Stimulated activated CD4-positive, alpha-beta T cell treated with anti-CD3 and anti-CD28 coated beads, Interleukin-1b, Interleukin-23, amount 100 ng/mL, for 48 hours (primary cell): ENCODE results near the gene ZC3H10.
"Not testable (repeated sequence)": the region's sequence is repeated elsewhere in the genome, so short reads cannot be mapped to it uniquely, and the experiment has no call there.

Experiments
- DNase-seq: peaks from one replicate; pipeline ENCODE4 v3.0.0-alpha.2; 2020

Gene ZC3H10

DNA sequence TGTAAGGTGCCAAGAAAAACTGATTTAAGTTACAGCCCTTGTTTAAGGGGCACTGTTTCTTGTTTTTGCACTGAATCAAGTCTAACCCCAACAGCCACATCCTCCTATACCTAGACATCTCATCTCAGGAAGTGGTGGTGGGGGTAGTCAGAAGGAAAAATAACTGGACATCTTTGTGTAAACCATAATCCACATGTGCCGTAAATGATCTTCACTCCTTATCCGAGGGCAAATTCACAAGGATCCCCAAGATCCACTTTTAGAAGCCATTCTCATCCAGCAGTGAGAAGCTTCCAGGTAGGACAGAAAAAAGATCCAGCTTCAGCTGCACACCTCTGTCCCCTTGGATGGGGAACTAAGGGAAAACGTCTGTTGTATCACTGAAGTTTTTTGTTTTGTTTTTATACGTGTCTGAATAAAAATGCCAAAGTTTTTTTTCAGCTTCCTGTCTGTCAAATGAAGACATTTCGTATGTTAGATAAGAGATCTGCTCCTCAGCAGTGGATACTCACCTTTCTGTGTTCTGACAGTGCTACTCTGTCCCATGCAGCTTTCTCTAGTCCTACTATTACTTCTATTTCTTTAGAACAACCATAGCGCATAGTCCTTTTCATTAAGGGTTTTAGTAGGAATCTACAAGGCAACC is 14.9 kb upstream of the ZC3H10 start:
- DNase-seq = no peak

DNA sequence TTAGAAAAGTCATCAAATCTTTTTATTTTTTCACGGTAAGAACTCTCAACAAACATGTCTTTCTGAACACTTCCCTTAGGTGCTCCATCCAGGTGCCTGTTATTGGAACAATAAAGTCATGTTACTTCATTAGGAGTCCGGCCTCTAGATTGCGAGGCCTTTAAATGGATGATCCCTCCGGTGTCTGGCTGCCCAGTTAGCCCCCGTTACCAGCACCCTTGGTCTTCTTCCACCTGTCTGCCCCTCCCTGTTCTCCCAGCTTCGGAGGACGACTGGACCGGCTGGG is 14.3 kb upstream of the ZC3H10 start:
- DNase-seq = no peak

DNA sequence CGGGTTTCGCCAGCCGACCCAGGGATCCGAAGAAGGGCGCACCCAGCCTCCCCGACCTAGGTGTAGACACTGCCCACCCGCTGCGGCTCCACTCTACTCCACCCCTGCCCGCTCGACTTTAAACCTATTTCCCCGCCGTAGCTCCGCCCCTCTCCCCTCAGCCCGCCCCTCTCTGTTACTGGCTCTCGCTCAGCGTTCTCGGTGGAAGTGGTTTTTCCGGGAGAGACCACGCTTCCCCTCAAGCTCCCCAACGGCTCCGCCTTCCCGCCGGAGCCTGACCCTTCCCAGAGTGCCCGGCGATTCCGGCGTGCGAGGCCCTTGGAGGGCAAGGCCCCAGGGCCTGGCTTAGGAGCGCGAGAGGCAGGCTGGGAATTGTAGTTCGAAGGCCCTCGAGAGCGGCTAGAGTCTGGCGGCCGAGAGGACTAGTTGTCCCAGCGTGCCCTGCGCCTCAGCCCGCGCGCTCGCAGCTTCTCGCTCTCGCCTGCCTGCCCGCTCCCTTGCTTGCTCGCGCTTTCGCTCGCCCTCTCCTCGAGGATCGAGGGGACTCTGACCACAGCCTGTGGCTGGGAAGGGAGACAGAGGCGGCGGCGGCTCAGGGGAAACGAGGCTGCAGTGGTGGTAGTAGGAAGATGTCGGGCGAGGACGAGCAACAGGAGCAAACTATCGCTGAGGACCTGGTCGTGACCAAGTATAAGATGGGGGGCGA is 13.8 kb upstream of the ZC3H10 start, which contains the start of gene PA2G4:
TSS of gene PA2G4 (plus strand) at position 451 of the 706 bp plus-strand sequence. CDS start at position 630, 179 bp downstream.
- peak; percentile 99 for DNase-seq

DNA sequence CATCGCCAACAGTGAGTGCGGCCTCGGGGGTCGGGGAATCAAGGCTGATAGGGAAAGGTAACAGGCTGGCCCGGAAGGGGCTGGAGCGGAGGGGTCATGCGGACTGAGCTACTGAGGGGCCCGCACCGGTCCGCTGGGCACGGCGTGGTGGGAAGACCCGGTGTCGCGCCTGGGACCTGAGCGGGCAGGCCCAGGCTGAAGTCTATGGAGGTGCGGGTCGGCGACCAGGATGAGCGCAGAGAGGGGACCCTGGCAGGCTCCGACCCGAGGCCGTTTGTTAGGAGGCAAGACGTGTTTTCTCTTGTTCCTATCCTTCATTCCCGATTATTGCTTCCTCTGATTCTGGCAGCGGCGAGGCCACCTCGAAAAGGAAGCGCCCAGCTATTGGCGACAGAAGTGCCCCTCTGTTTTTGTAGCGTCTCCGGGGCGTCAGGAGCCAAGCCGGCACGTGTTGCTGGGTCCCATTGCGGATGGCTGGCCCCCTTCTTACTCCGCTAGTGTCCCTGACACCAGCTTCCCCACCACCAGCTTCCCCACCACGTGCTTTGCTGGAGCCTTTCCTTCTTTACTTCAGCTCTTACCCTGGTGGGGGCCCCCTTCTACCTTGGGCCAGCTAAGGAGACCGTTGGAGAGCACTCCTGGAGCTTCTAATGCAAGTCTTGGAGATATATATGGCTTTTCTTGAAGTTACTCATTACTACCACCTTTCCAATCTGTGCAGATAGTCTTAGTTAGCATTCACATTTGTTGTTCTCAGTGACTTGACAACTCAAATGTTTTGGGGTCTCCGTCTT is 13.1 kb upstream of the ZC3H10 start:
- DNase-seq = peak; percentile 28

DNA sequence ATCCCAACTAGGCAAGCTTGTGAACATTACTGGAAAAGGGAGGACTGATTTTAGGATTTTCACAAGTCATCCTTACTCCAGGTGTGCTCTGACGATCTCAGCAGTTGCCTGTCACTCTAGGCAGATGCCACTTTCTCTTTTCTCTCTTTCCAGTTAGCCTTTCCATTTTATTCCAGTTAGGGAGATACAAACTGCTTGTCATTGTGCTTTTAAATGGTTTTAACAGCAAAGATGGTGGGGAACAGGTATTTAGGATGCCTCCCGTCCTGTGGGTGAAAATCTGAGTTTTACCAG is 12.5 kb upstream of the ZC3H10 start:
- no peak for DNase-seq

DNA sequence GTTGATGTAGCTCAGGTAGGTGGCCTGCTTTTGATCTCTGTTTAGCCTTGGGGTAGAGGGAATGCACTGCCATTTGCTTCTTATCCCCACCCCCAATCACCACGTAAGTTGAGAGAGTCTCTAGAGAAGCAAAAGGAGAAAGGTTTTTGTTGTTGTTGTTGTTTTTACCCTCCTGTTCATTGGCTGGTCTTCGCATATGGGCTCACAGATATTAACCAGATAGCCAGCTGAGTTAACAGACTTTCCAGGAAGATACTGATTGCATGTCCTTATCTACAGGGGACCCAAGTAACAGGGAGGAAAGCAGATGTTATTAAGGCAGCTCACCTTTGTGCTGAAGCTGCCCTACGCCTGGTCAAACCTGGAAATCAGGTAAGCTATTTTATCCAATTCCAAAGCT is 10.8 kb upstream of the ZC3H10 start:
- no peak for DNase-seq

- DNase-seq = no peak
Observed at GRCh38 chr12:56110571-56110970, 7.5 kb upstream of the ZC3H10 start.

- no peak for DNase-seq
Observed at GRCh38 chr12:56114084-56114483, 4.0 kb upstream of the ZC3H10 start.

GRCh38 chr12:56115329-56115728 is 2.7 kb upstream of the ZC3H10 start:
- DNase-seq = no peak

DNA sequence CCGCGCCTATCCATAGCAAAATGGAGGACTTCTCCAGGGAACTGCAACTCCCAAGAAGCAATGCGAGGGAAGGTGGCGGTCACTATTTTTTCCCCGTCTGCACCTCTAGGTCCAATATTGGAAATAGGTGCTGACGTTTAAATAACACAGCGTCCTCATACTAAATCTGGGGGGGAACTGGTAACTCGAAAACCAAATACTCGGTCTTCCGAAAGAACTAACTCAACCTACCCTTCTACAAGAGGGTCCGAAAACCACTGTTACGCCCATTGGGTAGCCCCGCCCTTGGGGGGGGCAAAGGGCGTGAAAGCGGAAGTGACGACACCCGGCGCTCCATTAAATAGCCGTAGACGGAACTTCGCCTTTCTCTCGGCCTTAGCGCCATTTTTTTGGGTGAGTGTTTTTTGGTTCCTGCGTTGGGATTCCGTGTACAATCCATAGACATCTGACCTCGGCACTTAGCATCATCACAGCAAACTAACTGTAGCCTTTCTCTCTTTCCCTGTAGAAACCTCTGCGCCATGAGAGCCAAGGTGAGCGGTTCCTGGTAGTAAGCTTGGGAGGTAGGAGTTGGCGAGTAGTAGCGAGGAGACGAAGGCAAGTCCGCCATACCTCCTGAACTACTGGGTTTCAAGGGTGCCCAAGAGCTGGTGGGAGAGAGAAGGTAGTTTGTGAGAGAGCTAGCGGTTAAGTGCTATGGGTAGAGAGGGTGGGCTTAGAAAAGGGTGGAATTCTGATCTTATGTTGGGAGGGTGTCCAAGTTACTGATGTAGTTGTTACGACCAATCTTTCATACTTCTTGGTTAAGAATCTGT is 1.6 kb upstream of the ZC3H10 start, which contains the start of gene RPL41:
TSS of gene RPL41 (plus strand) at position 367 of the 815 bp plus-strand sequence.
- peak; percentile 92 for DNase-seq

DNA sequence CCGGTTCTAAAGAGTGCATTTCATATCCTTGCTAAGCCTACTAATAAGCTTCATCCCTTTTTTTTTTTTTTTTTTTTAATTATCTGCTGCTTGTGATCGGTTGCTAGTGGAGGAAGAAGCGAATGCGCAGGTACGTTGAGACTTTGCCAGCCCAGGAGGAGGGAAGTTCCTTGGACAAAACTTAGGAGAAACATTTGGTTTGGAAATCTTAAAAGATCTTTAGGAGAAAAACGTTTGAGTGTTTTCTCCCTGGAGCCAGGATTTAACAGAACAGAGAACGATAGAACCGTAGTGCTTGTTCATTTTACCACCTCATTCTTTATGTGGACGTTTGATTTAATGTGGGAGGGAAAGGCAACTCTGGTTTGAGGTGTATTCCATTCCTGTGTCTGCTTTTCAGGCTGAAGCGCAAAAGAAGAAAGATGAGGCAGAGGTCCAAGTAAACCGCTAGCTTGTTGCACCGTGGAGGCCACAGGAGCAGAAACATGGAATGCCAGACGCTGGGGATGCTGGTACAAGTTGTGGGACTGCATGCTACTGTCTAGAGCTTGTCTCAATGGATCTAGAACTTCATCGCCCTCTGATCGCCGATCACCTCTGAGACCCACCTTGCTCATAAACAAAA is 872 bp upstream of the ZC3H10 start:
- DNase-seq = not testable (repeated sequence)

GRCh38 chr12:56118688-56119357 is 757 bp downstream of the ZC3H10 start:
- no peak for DNase-seq

DNA sequence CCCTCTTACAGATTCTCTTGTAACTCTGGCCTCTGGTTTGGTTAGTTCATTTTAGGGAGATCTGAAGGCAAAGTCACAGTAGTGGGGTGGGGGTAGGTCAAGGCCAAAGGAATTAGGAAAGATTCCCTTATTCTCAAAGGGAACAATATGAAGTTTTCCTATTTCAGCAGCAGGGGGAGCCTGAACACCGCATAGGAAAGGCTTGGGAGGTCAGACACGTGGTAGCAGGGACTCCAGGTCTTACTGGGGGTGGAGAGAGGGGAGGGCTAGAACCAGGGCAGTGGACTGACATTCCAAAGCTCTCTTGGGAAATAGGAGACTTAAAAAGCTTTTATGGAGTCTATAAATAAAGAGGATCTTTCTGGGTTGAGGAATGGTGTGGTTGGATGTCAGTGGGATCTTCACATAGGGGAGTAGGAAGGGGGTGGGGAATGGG is 1.3 kb downstream of the ZC3H10 start:
- peak; percentile 61 for DNase-seq

DNA sequence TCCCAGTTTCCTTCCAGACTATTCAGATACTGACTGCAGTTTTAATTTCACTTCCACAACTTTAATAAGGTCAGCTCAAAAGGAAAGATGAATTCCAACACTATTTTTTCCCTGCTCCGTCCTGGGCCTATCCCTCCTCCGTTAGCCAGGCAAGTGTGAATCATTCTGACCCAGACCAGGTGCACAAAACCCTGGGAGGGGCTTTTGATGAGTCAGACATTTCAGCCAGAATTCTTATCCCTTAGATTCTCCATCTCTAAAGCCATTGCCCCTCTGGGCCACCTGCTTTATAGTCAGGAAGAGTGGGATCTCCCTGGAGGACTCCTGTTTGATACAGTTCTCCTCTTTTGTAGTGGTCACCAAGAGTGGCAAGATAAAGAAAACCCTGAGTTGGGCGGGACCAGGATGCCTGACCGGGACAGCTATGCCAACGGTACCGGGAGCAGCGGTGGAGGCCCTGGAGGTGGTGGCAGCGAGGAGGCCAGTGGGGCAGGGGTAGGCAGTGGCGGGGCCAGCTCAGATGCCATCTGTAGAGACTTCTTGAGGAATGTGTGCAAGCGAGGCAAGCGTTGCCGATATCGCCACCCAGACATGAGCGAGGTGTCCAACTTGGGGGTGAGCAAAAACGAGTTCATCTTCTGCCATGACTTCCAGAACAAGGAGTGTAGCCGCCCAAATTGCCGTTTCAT is 2.2 kb downstream of the ZC3H10 start:
- no peak for DNase-seq

DNA sequence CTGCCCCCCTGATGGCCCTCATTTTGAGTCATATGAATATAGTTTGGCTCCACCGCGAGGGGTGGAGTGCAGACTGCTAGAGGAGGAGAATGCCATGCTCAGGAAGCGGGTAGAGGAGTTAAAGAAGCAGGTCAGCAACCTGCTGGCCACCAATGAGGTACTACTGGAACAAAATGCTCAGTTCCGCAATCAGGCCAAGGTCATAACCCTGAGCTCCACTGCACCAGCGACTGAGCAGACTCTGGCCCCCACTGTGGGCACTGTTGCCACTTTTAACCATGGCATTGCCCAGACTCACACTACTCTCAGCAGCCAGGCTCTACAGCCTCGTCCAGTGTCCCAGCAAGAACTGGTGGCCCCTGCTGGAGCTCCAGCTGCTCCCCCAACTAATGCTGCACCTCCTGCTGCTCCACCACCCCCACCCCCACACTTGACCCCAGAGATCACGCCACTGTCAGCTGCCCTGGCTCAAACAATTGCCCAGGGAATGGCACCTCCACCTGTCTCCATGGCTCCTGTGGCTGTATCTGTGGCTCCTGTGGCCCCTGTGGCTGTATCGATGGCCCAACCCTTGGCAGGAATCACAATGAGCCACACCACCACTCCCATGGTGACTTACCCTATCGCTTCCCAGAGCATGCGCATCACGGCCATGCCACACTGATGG is 3.3 kb downstream of the ZC3H10 start:
- no peak for DNase-seq

DNA sequence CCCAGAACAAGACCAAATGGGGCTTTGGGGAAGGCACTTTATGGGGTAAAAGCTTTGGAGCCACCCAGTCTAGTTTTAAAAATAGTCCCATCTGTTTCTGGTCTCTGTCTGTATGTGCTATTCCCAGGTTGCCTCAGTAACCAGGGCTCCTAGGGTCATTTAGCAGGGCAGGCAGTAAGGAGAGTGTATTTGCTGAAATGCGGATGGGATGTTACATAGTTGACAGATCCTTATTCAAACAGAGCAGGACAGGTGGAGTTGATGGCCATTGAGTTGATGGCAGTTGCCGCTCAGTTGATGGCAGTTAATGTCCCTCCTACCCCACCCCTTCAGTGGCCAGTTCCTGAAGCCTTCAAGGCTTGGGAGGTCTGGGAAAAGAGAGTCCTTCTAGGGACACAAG is 4.6 kb downstream of the ZC3H10 start:
- DNase-seq = no peak

DNA sequence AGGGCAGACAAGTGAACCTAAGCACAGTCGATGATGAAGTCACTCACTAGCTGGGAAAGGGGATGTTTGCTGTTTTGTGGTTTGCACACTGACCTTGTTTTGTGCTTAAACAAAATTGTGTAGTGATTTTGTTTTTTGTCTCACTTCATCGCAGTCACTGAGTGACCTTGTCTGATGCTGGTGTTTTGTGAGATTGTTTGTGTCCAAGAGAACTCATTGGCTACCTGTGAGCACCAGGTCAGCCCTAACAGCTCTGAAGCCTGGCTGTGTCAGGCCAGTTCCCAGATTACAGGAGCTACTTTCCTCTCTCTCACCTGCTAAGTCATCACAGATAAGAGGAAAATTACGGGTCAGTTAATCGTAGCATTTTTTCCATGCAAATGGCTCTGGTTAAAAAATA is 6.1 kb downstream of the ZC3H10 start:
- no peak for DNase-seq

GRCh38 chr12:56126732-56127239 is 8.7 kb downstream of the ZC3H10 start:
- no peak for DNase-seq

DNA sequence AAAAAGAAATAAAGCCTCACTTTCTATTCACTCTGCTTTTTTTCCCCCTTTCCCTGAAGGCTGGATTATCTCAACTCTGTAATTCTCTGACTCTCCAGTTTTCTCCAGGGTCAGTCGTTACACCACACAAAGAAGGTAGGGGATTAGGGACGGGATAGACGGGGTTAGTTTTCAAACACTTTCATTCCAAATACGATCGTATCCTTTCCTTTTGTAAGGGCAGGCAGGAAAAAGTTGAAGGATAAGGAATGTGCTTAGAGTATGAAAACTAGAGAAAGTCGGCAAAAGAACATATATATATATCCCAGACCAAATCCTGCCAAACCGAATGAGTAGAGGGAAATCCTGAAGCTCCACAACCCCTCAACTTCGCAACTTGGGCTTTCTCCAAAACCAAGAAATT is 9.4 kb downstream of the ZC3H10 start:
- DNase-seq = no peak

GRCh38 chr12:56127888-56128669 is 10.0 kb downstream of the ZC3H10 start, which contains the start of gene ESYT1:
ESYT1 (plus strand) TSS chr12:56128267; CDS start chr12:56128320, 53 bp downstream.
- peak; percentile 99 for DNase-seq
